Body of pancreas (tissue), 4 donors: ENCODE results near the gene MUSTN1.

Experiments used
- CTCF ChIP-seq, 7 experiments: fragments of 450-650 bp in 4 of 7; fragments of 200-600 bp in 3 of 7; sonication (generic) in 3 of 7; IDR thresholded peaks; one replicate each; pipeline ENCODE4 v1.5.1; 2016 to 2019; ENCODE audit warnings: antibody characterized with exemption in 7 of 7
- POLR2A ChIP-seq, 3 donors: fragments of 450-650 bp; IDR thresholded peaks; one replicate each; pipeline ENCODE4 v1.6.1; 2016; ENCODE audit warnings: antibody characterized with exemption in 3 of 3, mild to moderate bottlenecking in 2 of 3

- TF ChIP-seq CTCF (IDR thresholded peaks at IDR 0.05) = no peak
- TF ChIP-seq POLR2A (IDR thresholded peaks at IDR 0.05) = no peak
Measured at GRCh38 chr3:52836471-52836845, 1.6 kb upstream of the MUSTN1 start.
